ENCODE data around the gene CENPU.

CENPU gene

GRCh38 chr4:184706453-184706852 lies 27.4 kb downstream of the CENPU start:
- Histone ChIP-seq H3K9ac (ENCODE audit: low read depth, low read length) (no peak overlapping the region), H3K36me3 (ENCODE audit: insufficient read depth, low read length) (peaks cover 13% of the 10 kb centered on the region), H3K4me1 (ENCODE audit: insufficient read depth, low read length) (no peaks in the 10 kb centered on the region), H3K9me3 (ENCODE audit: control insufficient read depth, insufficient read depth, low read length) (no peaks in the 10 kb centered on the region)

GRCh38 chr4:184705692-184706091 lies 28.2 kb downstream of the CENPU start:
- Histone ChIP-seq H3K36me3 (ENCODE audit: insufficient read depth, low read length) (peaks cover 16% of the 10 kb centered on the region), H3K4me1 (ENCODE audit: insufficient read depth, low read length) (no peaks in the 10 kb centered on the region), H3K9me3 (ENCODE audit: control insufficient read depth, insufficient read depth, low read length) (no peaks in the 10 kb centered on the region), H3K9ac (ENCODE audit: low read depth, low read length) (no peak overlapping the region)

GRCh38 chr4:184702114-184702513 lies 31.8 kb downstream of the CENPU start:
- no peaks in the 10 kb centered on the region for H3K9me3 ChIP-seq (ENCODE audit: control insufficient read depth, insufficient read depth, low read length)
- H3K36me3 ChIP-seq (ENCODE audit: insufficient read depth, low read length), result peaks cover 17% of the 10 kb centered on the region
- H3K9ac ChIP-seq (ENCODE audit: low read depth, low read length), result no peak overlapping the region
- H3K4me1 ChIP-seq (ENCODE audit: insufficient read depth, low read length), result no peaks in the 10 kb centered on the region

- Histone ChIP-seq H3K9me3 (ENCODE audit: control insufficient read depth, insufficient read depth, low read length) (no peaks in the 10 kb centered on the region), H3K36me3 (ENCODE audit: insufficient read depth, low read length) (peaks cover 13% of the 10 kb centered on the region), H3K9ac (ENCODE audit: low read depth, low read length) (no peak overlapping the region), H3K4me1 (ENCODE audit: insufficient read depth, low read length) (no peaks in the 10 kb centered on the region)
These were observed 34.0 kb downstream of the CENPU start for GRCh38 chr4:184699941-184700340.

GRCh38 chr4:184697956-184698355 lies 35.9 kb downstream of the CENPU start:
- peaks cover 10% of the 10 kb centered on the region for H3K36me3 ChIP-seq (ENCODE audit: insufficient read depth, low read length)
- no peaks in the 10 kb centered on the region for H3K4me1 ChIP-seq (ENCODE audit: insufficient read depth, low read length)
- H3K9me3 ChIP-seq (ENCODE audit: control insufficient read depth, insufficient read depth, low read length), result no peaks in the 10 kb centered on the region
- H3K9ac ChIP-seq (ENCODE audit: low read depth, low read length), result no peak overlapping the region

- Histone ChIP-seq H3K4me1 (ENCODE audit: insufficient read depth, low read length) (no peaks in the 10 kb centered on the region), H3K36me3 (ENCODE audit: insufficient read depth, low read length) (peaks cover 3% of the 10 kb centered on the region; the same call in 1 of the 2 replicates), H3K9me3 (ENCODE audit: control insufficient read depth, insufficient read depth, low read length) (no peaks in the 10 kb centered on the region), H3K9ac (ENCODE audit: low read depth, low read length) (no peak overlapping the region)
These were observed 38.6 kb downstream of the CENPU start for GRCh38 chr4:184695178-184695896.

- H3K9me3 ChIP-seq (ENCODE audit: control insufficient read depth, insufficient read depth, low read length), result no peaks in the 10 kb centered on the region
- no peak overlapping the region for H3K9ac ChIP-seq (ENCODE audit: low read depth, low read length)
- no peaks in the 10 kb centered on the region for H3K4me1 ChIP-seq (ENCODE audit: insufficient read depth, low read length)
- peaks cover 3% of the 10 kb centered on the region; the same call in 1 of the 2 replicates for H3K36me3 ChIP-seq (ENCODE audit: insufficient read depth, low read length)
These were observed 39.4 kb downstream of the CENPU start for GRCh38 chr4:184694412-184694956.

- Histone ChIP-seq H3K9me3 (ENCODE audit: control insufficient read depth, insufficient read depth, low read length) (no peaks in the 10 kb centered on the region), H3K4me1 (ENCODE audit: insufficient read depth, low read length) (peaks cover 10% of the 10 kb centered on the region), H3K9ac (ENCODE audit: low read depth, low read length) (no peak overlapping the region), H3K36me3 (ENCODE audit: insufficient read depth, low read length) (peaks cover 3% of the 10 kb centered on the region; the same call in 1 of the 2 replicates)
These were observed 40.8 kb downstream of the CENPU start for GRCh38 chr4:184693056-184693455.

GRCh38 chr4:184689681-184690080 lies 44.2 kb downstream of the CENPU start:
- peaks cover 14% of the 10 kb centered on the region for H3K4me1 ChIP-seq (ENCODE audit: insufficient read depth, low read length)
- H3K36me3 ChIP-seq (ENCODE audit: insufficient read depth, low read length), result no peaks in the 10 kb centered on the region
- H3K9me3 ChIP-seq (ENCODE audit: control insufficient read depth, insufficient read depth, low read length), result no peaks in the 10 kb centered on the region
- no peak overlapping the region for H3K9ac ChIP-seq (ENCODE audit: low read depth, low read length)

GRCh38 chr4:184688447-184688846 lies 45.4 kb downstream of the CENPU start:
- H3K36me3 ChIP-seq (ENCODE audit: insufficient read depth, low read length), result no peaks in the 10 kb centered on the region
- H3K4me1 ChIP-seq (ENCODE audit: insufficient read depth, low read length), result peaks cover 14% of the 10 kb centered on the region
- no peaks in the 10 kb centered on the region for H3K9me3 ChIP-seq (ENCODE audit: control insufficient read depth, insufficient read depth, low read length)
- H3K9ac ChIP-seq (ENCODE audit: low read depth, low read length), result no peak overlapping the region

- Histone ChIP-seq H3K9me3 (ENCODE audit: control insufficient read depth, insufficient read depth, low read length) (no peaks in the 10 kb centered on the region), H3K9ac (ENCODE audit: low read depth, low read length) (no peak overlapping the region), H3K4me1 (ENCODE audit: insufficient read depth, low read length) (peaks cover 14% of the 10 kb centered on the region)
These were observed 45.9 kb downstream of the CENPU start for GRCh38 chr4:184688005-184688404.

GRCh38 chr4:184684491-184685189 lies 49.3 kb downstream of the CENPU start:
- peaks cover 14% of the 10 kb centered on the region for H3K4me1 ChIP-seq (ENCODE audit: insufficient read depth, low read length)
- H3K36me3 ChIP-seq (ENCODE audit: insufficient read depth, low read length), result no peaks in the 10 kb centered on the region
- H3K9ac ChIP-seq (ENCODE audit: low read depth, low read length), result no peak overlapping the region
- H3K9me3 ChIP-seq (ENCODE audit: control insufficient read depth, insufficient read depth, low read length), result peaks cover 4% of the 10 kb centered on the region; the same call in 1 of the 2 replicates

More at GRCh38 chr4:184688005-184688404, 45.9 kb downstream of the CENPU start:
- no peaks in the 10 kb centered on the region for H3K36me3 ChIP-seq (ENCODE audit: insufficient read depth, low read length)

- Histone ChIP-seq H3K9me3 (ENCODE audit: control insufficient read depth, insufficient read depth, low read length) (peaks cover 7% of the 10 kb centered on the region; the same call in 1 of the 2 replicates), H3K9ac (ENCODE audit: low read depth, low read length) (no peak overlapping the region), H3K4me1 (ENCODE audit: insufficient read depth, low read length) (no peaks in the 10 kb centered on the region), H3K36me3 (ENCODE audit: insufficient read depth, low read length) (no peaks in the 10 kb centered on the region)
These were observed 52.0 kb downstream of the CENPU start for GRCh38 chr4:184681916-184682315.

- H3K9ac ChIP-seq (ENCODE audit: low read depth, low read length), result no peak overlapping the region
- H3K9me3 ChIP-seq (ENCODE audit: control insufficient read depth, insufficient read depth, low read length), result peaks cover 7% of the 10 kb centered on the region; the same call in 1 of the 2 replicates
- H3K4me1 ChIP-seq (ENCODE audit: insufficient read depth, low read length), result no peaks in the 10 kb centered on the region
- H3K36me3 ChIP-seq (ENCODE audit: insufficient read depth, low read length), result no peaks in the 10 kb centered on the region
These were observed 53.2 kb downstream of the CENPU start for GRCh38 chr4:184680698-184681097.
